Skeletal muscle tissue (tissue), 4 donors: ENCODE results near the gene NEMP2. TPM values are rescaled to one million over a fixed set of nuclear protein-coding genes. Genes with fewer than 3 reads are reported as not detected.

ENCODE experiments used
- H3K27ac ChIP-seq: one replicate; pipeline ENCODE4 v1.7.0; 2013; ENCODE audit warnings: mild to moderate bottlenecking, low read depth, low read length, inconsistent platforms
- H3K27me3 ChIP-seq, 3 donors: one replicate each; pipeline ENCODE4 v1.7.0; 2013; ENCODE audit warnings: low read length in 3 of 3; ENCODE audit not compliant: control insufficient read depth in 3 of 3, insufficient read depth in 3 of 3
- H3K36me3 ChIP-seq, 3 donors: one replicate each; pipeline ENCODE4 v1.7.0; 2013; ENCODE audit warnings: low read length in 3 of 3; ENCODE audit not compliant: control insufficient read depth in 3 of 3, insufficient read depth in 3 of 3
- H3K4me1 ChIP-seq, 3 donors: one replicate each; pipeline ENCODE4 v1.7.0; 2013; ENCODE audit warnings: low read length in 3 of 3, mild to moderate bottlenecking in 3 of 3; ENCODE audit not compliant: control insufficient read depth in 3 of 3, insufficient read depth in 3 of 3
- H3K4me3 ChIP-seq, 3 donors: one replicate each; pipeline ENCODE4 v1.7.0; 2013; ENCODE audit warnings: low read length in 3 of 3
- H3K9ac ChIP-seq, 3 donors: one replicate each; pipeline ENCODE4 v1.7.0; 2013; ENCODE audit warnings: low read length in 3 of 3, mild to moderate bottlenecking in 3 of 3, moderate library complexity in 2 of 3, low read depth in 1 of 3
- H3K9me3 ChIP-seq, 3 donors: one replicate each; pipeline ENCODE4 v1.7.0; 2013; ENCODE audit warnings: low read length in 3 of 3; ENCODE audit not compliant: control insufficient read depth in 3 of 3
- total RNA-seq: library from RNA; depleted of rRNA; stranded (reverse); fragments of >200 nt; gene quantifications from one replicate; pipeline ENCODE4 v1.2.3, GENCODE V29; 2014
- donor health status: Osteomylitis.

NEMP2 gene
- total RNA-seq, 1 donor from 2014 or later = 7.8 TPM

DNA sequence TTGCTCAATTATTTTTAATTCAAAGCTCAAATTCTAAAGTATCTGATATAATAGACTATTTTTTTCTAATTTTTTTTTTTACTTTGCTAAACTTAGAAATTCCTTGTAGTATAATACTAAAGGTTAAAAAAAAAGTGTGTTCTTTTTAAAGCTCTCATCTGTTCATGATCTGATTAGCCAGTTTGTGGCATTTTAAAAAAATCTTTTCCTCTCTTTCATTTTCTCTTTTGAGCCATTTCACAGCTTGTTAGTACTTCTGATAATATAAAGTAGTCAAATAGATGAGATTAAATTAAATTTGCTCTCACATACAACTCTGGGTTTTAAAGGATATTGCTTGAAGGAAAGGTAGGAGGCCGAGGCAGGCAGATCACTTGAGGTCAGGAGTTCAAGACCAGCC lies 40.7 kb upstream of the NEMP2 start:
- Histone ChIP-seq H3K36me3 (no peaks in the 10 kb centered on the region), H3K4me3 (no peak overlapping the region), H3K4me1 (peaks cover 0 to 6% (median 0%) of the 10 kb centered on the region in 3 donors), H3K9ac (no peak overlapping the region), H3K9me3 (no peaks in the 10 kb centered on the region), H3K27me3 (no peaks in the 10 kb centered on the region), H3K27ac (no peak overlapping the region)

DNA sequence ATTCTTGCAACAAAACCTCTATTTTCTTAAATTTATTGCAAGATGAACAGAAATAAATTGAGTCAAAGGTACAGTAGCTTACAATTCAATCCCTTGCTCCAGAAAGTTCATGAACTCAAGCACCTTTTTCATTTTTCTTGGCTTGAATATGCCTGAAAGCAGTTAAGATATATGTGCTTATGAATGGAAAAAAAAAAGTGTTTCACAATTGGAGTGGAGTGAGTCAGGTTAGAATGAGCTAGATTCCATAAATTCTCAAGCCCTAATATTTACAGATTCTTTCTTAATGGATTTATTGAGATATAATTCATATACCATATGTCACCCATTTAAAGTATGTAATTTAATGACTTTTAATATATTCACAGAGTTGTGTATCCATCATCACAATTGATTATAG lies 39.6 kb upstream of the NEMP2 start:
- no peaks in the 10 kb centered on the region for H3K27me3 ChIP-seq
- H3K36me3 ChIP-seq = no peaks in the 10 kb centered on the region

DNA sequence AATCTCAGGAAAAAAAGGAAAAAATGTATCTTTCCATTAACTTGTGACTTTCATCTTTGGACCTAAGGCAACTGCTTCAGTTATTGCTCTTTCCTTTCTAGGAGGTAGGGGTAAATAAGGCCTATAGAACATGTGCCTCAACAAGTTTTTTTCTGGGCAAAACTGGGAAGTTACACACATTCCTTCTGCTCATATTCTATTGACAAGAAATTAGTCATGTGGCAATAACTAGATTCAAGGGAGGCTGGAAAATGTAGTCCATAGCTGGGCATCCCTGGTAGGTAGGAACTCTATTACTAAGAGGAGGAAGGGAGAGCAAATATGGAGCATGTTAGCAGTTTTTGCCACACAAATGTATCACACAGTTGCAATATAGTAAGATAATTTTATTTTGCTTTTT lies 37.7 kb upstream of the NEMP2 start:
- H3K36me3 ChIP-seq = no peaks in the 10 kb centered on the region
- H3K4me1 ChIP-seq = no peaks in the 10 kb centered on the region
- H3K27ac ChIP-seq = no peak overlapping the region
- H3K4me3 ChIP-seq = no peak overlapping the region
- peaks cover 0 to 3% (median 1%) of the 10 kb centered on the region in 3 donors for H3K9me3 ChIP-seq
- H3K9ac ChIP-seq = no peak overlapping the region
- H3K27me3 ChIP-seq = no peaks in the 10 kb centered on the region

More for the DNA sequence above, 39.6 kb upstream of the NEMP2 start:
- H3K4me1 ChIP-seq = peaks cover 0 to 6% (median 0%) of the 10 kb centered on the region in 3 donors
- H3K4me3 ChIP-seq = no peak overlapping the region
- no peak overlapping the region for H3K27ac ChIP-seq
- H3K9ac ChIP-seq = no peak overlapping the region
- no peaks in the 10 kb centered on the region for H3K9me3 ChIP-seq

- H3K27me3 ChIP-seq = no peaks in the 10 kb centered on the region
- no peak overlapping the region for H3K4me3 ChIP-seq
- H3K9ac ChIP-seq = no peak overlapping the region
- no peaks in the 10 kb centered on the region for H3K4me1 ChIP-seq
- no peak overlapping the region for H3K27ac ChIP-seq
- peaks cover 0 to 3% (median 1%) of the 10 kb centered on the region in 3 donors for H3K9me3 ChIP-seq
- H3K36me3 ChIP-seq = no peaks in the 10 kb centered on the region
Measured at GRCh38 chr2:190571686-190572085, 37.2 kb upstream of the NEMP2 start.

DNA sequence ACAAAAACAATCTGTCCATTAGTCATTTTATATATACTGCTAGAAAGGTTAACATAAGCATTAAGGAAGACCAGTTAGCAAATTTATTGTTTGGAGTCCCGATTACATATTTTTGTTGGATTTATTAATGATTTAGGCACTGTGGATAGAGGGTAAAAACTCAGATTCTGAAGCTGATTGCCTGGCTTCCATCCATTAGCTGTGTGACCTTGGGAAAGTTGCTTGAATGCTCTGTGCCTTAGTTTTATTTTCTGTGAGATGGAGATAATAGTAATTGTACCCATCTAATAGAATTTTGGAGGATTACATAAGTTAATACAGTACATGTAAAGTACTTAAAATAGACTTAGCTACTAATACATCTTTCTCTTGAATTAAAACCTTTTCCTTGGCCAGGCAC lies 36.3 kb upstream of the NEMP2 start:
- Histone ChIP-seq H3K4me3 (no peak overlapping the region), H3K27ac (no peak overlapping the region), H3K4me1 (no peaks in the 10 kb centered on the region), H3K9ac (no peak overlapping the region), H3K27me3 (no peaks in the 10 kb centered on the region), H3K9me3 (peaks cover 0 to 3% (median 1%) of the 10 kb centered on the region in 3 donors), H3K36me3 (no peaks in the 10 kb centered on the region)

GRCh38 chr2:190569994-190570755 lies 35.7 kb upstream of the NEMP2 start:
- H3K9ac ChIP-seq = no peak overlapping the region
- no peak overlapping the region for H3K27ac ChIP-seq
- H3K4me1 ChIP-seq = no peaks in the 10 kb centered on the region
- no peak overlapping the region for H3K4me3 ChIP-seq
- H3K36me3 ChIP-seq = no peaks in the 10 kb centered on the region
- no peaks in the 10 kb centered on the region for H3K27me3 ChIP-seq
- H3K9me3 ChIP-seq = peaks cover 0 to 3% (median 1%) of the 10 kb centered on the region in 3 donors

DNA sequence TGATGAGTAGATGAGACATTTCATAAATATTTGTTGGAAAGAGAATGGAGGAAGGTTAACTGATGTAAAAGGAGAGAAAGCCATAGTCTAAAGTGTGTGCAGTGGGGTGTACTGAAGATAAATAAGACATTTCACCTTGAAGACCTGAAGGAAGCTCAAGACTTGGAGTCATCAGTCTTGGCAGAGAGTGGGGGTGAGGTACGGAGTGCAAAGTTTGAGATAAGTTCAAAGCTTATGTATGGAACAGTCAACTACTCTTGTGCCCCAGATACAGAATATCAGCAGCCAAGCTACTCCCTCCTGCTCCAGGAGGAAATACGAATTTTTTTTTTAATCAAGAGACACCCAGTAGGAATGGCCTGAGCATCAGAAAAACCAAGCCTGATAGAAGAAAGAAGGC lies 30.3 kb upstream of the NEMP2 start:
- H3K9me3 ChIP-seq = peaks cover 0 to 3% (median 1%) of the 10 kb centered on the region in 3 donors
- H3K36me3 ChIP-seq = no peaks in the 10 kb centered on the region
- no peaks in the 10 kb centered on the region for H3K27me3 ChIP-seq
- H3K4me3 ChIP-seq = no peak overlapping the region
- no peak overlapping the region for H3K27ac ChIP-seq
- no peak overlapping the region for H3K9ac ChIP-seq
- H3K4me1 ChIP-seq = no peaks in the 10 kb centered on the region

DNA sequence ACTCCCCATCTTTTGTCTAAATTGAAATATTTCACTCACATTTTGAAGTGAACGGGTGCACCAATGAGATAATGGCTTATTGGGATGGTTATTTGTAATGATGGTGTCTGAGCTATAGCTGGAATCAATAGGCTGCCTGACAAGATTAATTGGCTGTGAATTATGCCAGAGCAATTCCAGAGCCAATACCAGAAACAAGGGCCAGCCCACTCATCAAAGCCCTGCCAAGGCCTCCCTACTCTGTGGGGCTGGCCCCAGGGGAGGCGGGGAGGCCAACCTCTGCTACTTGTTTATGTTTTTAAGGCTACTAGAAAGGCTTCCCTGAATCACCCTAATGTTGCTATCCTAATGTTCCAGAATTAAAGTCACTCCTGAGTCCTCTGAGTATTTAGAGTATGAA lies 29.1 kb upstream of the NEMP2 start:
- H3K27ac ChIP-seq = no peak overlapping the region
- H3K27me3 ChIP-seq = no peaks in the 10 kb centered on the region
- no peaks in the 10 kb centered on the region for H3K36me3 ChIP-seq
- H3K4me3 ChIP-seq = no peak overlapping the region
- peaks cover 0 to 3% (median 1%) of the 10 kb centered on the region in 3 donors for H3K9me3 ChIP-seq
- H3K9ac ChIP-seq = no peak overlapping the region
- H3K4me1 ChIP-seq = no peaks in the 10 kb centered on the region

DNA sequence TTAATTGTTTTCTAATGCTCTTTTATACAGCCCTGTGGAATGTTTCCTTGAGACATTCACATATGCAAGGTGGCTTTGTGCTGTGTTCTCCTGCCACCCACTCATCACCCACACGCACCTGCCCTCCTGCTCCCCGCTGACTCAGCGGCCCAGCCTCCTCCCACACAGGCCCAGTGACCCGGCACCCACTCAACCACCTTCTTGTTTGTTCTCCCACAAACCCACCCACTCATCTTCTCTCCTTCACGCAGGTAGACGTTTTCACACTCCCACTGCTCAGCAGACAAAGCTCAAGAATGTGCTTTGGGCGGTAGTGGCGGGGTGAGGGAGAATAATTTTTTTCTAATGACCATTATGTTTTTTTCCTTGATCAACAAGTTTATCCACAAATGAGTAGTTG lies 28.6 kb upstream of the NEMP2 start:
- H3K36me3 ChIP-seq = no peaks in the 10 kb centered on the region
- peaks cover 0 to 2% (median 1%) of the 10 kb centered on the region in 3 donors for H3K9me3 ChIP-seq
- H3K27me3 ChIP-seq = no peaks in the 10 kb centered on the region
- no peaks in the 10 kb centered on the region for H3K4me1 ChIP-seq
- H3K4me3 ChIP-seq = no peak overlapping the region
- H3K9ac ChIP-seq = no peak overlapping the region
- no peak overlapping the region for H3K27ac ChIP-seq

DNA sequence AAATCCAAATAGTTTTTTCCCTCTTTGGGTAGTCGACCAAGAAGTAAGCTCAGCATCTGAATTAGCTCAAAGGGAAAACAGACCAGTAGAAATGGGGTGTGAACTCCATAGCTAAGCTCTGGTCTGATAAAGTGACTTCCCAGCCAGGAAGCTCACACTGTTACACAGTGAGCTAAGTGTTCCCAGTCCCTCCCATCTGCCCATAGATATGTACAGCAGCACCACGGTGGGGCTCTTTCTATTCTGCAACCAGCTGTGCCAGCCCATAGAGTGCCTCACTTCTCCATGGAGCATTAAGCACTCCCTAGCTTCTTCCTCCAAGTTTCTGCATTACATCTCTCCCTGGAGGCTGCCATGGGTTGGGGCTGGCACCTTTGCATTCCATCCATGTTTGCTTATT lies 27.6 kb upstream of the NEMP2 start:
- Histone ChIP-seq H3K9me3 (no peaks in the 10 kb centered on the region), H3K27ac (no peak overlapping the region), H3K9ac (no peak overlapping the region), H3K4me1 (no peaks in the 10 kb centered on the region), H3K27me3 (no peaks in the 10 kb centered on the region), H3K4me3 (no peak overlapping the region), H3K36me3 (no peaks in the 10 kb centered on the region)
